CD4-positive, alpha-beta T cell (primary cell): ENCODE data around the gene TIMM9. TPM values are rescaled to one million over a fixed set of nuclear protein-coding genes. Genes with fewer than 3 reads are reported as not detected.
"Not testable (repeated sequence)": the region's sequence is repeated elsewhere in the genome, so short reads cannot be mapped to it uniquely, and the experiment has no call there.

Experiments
- ATAC-seq: fragments of 200-7000 bp; cut with Tn5 transposase; one replicate; pipeline ENCODE4 v1.10.0; 2022; ENCODE audit warnings: mild to moderate bottlenecking; ENCODE audit not compliant: poor library complexity
- CTCF ChIA-PET: fragments of 350-600 bp; sonication (Branson Sonifier 250); formaldehyde crosslinking; loops from one replicate; lab custom pipeline; 2021; ENCODE audit warnings: antibody characterized with exemption, inconsistent platforms; lab: Charles Lee
- POLR2A ChIA-PET: fragments of 350-600 bp; sonication (Branson Sonifier 250); formaldehyde crosslinking; loops from one replicate; lab custom pipeline; 2021; ENCODE audit warnings: antibody characterized with exemption, inconsistent platforms; lab: Charles Lee
- DNase-seq, 14 experiments: peaks; one replicate each; pipeline ENCODE4 v3.0.0-alpha.2; 2013 to 2020; ENCODE audit warnings: mixed read lengths in 2 of 14
- H3K27ac ChIP-seq, 2 donors: one replicate each; pipeline versions ENCODE4 v1.5.1 to v1.7.0; 2013; ENCODE audit warnings: low read length in 2 of 2, low read depth in 1 of 2, mild to moderate bottlenecking in 1 of 2
- H3K27me3 ChIP-seq, 2 experiments: 1 replicate in 1 of 2; 2 replicates in 1 of 2; pipeline versions ENCODE4 v1.6.1 to v1.7.0; 2013; ENCODE audit warnings: low read length in 2 of 2, control low read depth in 1 of 2, mild to moderate bottlenecking in 1 of 2, moderate library complexity in 1 of 2; ENCODE audit not compliant: insufficient read depth in 2 of 2, control insufficient read depth in 1 of 2
- H3K36me3 ChIP-seq: one replicate; pipeline ENCODE4 v1.6.1; 2013; ENCODE audit warnings: low read length, control low read depth; ENCODE audit not compliant: insufficient read depth
- H3K4me1 ChIP-seq: one replicate; pipeline ENCODE4 v1.6.1; 2013; ENCODE audit warnings: low read length, control low read depth; ENCODE audit not compliant: insufficient read depth
- H3K4me3 ChIP-seq: one replicate; pipeline ENCODE4 v1.5.1; 2013; ENCODE audit warnings: mild to moderate bottlenecking, low read length, moderate library complexity
- H3K9me3 ChIP-seq, 2 experiments: 1 replicate in 1 of 2; 2 replicates in 1 of 2; pipeline versions ENCODE4 v1.6.1 to v1.7.0; 2013; ENCODE audit warnings: low read length in 2 of 2, mild to moderate bottlenecking in 2 of 2, control low read depth in 1 of 2, moderate library complexity in 1 of 2; ENCODE audit not compliant: control insufficient read depth in 1 of 2, insufficient read depth in 1 of 2
- H3K27ac Mint-ChIP-seq: one replicate; pipeline ENCODE4 v1.8.0; 2020; ENCODE audit warnings: mixed read lengths
- H3K27me3 Mint-ChIP-seq: one replicate; pipeline ENCODE4 v1.8.0; 2021; ENCODE audit warnings: mixed read lengths
- H3K36me3 Mint-ChIP-seq: one replicate; pipeline ENCODE4 v1.8.0; 2021; ENCODE audit warnings: low read depth, mixed read lengths
- H3K4me1 Mint-ChIP-seq: one replicate; pipeline ENCODE4 v1.8.0; 2021; ENCODE audit warnings: low read depth, mixed read lengths
- H3K4me3 Mint-ChIP-seq: one replicate; pipeline ENCODE4 v1.8.0; 2020; ENCODE audit warnings: mild to moderate bottlenecking, mixed read lengths
- H3K9me3 Mint-ChIP-seq: one replicate; pipeline ENCODE4 v1.8.0; 2020; ENCODE audit warnings: mixed read lengths
- intact Hi-C, 2 experiments: fragments of 100-400 bp; cut with DNase I in 1 of 2; cut with micrococcal nuclease in 1 of 2; formaldehyde crosslinking; loops; one replicate each; pipeline versions ENCODE4 v1.15.1 to v1.9.0; 2023 to 2025; cut with DNase I, micrococcal nuclease
- total RNA-seq, 174 experiments: library from RNA in 2 of 174; stranded (reverse) in 2 of 174; gene quantifications; one replicate each; pipeline ENCODE4 v1.2.3 and lab custom pipeline; 2021 to 2026
- TF ChIP-seq, protein P1 (sequence below): fragments of 200-600 bp; IDR thresholded peaks from one replicate; pipeline ENCODE4 v1.8.0; 2022; ENCODE audit warnings: antibody characterized with exemption, mild to moderate bottlenecking

The TIMM9 gene
- total RNA-seq, 2 experiments from 2014 or later: 33.1 to 34.9 TPM

DNA sequence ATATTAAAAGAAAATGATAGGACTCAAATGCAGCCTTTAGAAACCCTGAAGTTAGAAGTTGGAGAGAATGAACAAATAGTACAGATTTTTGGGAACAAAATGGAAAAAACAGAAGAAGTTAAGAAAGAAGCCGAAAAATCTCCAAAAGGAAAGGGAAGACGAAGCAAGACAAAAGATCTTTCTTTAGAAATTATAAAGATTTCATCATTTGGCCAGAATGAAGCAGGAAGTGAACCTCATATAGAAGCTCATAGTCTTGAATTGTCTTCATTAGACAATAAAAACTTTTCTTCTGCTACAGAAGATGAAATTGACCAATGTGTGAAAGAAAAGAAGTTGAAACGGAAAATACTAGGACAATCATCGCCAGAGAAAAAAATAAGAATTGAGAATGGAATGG, 63.0 kb downstream of the TIMM9 start:
- ChIA-PET CTCF (interaction anchor here (1.6 to 1.7 kb wide), 2 partner anchors 12 to 31 kb away, joined by 4 read pairs; partner anchors contain the start of gene TOMM20L), POLR2A (no interaction called here)
- Histone ChIP-seq H3K36me3 (peaks cover 74% of the 10 kb centered on the region), H3K27ac (no peak overlapping the region), H3K4me1 (no peaks in the 10 kb centered on the region), H3K4me3 (no peak overlapping the region), H3K9me3 (no peaks in the 10 kb centered on the region), H3K27me3 (no peaks in the 10 kb centered on the region)
- TF ChIP-seq, protein P1, sequence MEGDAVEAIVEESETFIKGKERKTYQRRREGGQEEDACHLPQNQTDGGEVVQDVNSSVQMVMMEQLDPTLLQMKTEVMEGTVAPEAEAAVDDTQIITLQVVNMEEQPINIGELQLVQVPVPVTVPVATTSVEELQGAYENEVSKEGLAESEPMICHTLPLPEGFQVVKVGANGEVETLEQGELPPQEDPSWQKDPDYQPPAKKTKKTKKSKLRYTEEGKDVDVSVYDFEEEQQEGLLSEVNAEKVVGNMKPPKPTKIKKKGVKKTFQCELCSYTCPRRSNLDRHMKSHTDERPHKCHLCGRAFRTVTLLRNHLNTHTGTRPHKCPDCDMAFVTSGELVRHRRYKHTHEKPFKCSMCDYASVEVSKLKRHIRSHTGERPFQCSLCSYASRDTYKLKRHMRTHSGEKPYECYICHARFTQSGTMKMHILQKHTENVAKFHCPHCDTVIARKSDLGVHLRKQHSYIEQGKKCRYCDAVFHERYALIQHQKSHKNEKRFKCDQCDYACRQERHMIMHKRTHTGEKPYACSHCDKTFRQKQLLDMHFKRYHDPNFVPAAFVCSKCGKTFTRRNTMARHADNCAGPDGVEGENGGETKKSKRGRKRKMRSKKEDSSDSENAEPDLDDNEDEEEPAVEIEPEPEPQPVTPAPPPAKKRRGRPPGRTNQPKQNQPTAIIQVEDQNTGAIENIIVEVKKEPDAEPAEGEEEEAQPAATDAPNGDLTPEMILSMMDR: no peak
- intact Hi-C loops: no loop called here
- H3K27ac Mint-ChIP-seq: no peak overlapping the region
- peaks cover 4% of the 10 kb centered on the region for H3K4me1 Mint-ChIP-seq
- peaks cover 83% of the 10 kb centered on the region for H3K36me3 Mint-ChIP-seq
- H3K9me3 Mint-ChIP-seq: no peaks in the 10 kb centered on the region
- no peak overlapping the region for H3K4me3 Mint-ChIP-seq
- no peak for DNase-seq
- no peak for ATAC-seq
- no peaks in the 10 kb centered on the region for H3K27me3 Mint-ChIP-seq

DNA sequence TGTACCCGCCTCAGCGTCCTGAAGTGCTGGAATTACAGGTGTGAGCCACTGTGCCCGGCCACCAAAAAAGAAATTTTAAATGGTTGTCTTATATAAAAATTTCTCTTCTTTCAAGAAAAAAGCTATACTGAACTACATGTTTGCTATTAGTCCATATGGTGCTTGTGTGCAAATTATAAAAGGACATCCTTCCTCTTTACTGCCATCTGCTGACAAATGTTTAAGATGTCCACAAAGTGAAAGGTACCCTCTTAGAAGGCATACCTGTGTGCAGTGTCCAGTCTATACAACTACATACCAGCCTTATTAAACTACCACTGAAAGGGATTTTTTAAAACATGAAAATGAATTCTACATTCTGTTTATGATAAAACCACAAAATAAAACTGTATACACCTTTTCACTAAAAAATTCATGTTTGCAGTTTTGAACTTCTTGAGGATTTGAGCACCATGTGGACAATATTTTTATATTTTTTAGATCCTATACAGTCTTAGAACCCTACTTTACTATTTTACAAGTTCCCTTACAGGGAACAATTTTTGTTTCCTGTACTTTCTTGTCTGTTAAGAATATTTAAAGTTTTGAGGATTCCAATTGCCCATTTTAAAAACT, 64.4 kb downstream of the TIMM9 start:
- H3K36me3 ChIP-seq: peaks cover 71% of the 10 kb centered on the region
- no peak overlapping the region for H3K27ac Mint-ChIP-seq
- no peak overlapping the region for H3K27ac ChIP-seq
- peaks cover 4% of the 10 kb centered on the region for H3K4me1 Mint-ChIP-seq
- intact Hi-C loops: loop anchor here in 1 of 2 experiments (1.0 kb wide), 1 partner anchor 255 kb away; no protein-coding TSS in a partner anchor
- TF ChIP-seq, protein P1: peak; percentile 63
- ChIA-PET POLR2A (interaction anchor here (1.0 kb wide), 1 partner anchor 65 kb away, joined by 5 read pairs; the partner anchor contains the start of genes KIAA0586 and TIMM9), CTCF (interaction anchor here (1.6 kb wide), 1 partner anchor 11 kb away, joined by 4 read pairs; no protein-coding TSS in a partner anchor)
- no peaks in the 10 kb centered on the region for H3K4me1 ChIP-seq
- H3K27me3 Mint-ChIP-seq: no peaks in the 10 kb centered on the region
- no peaks in the 10 kb centered on the region for H3K9me3 ChIP-seq
- no peak overlapping the region for H3K4me3 Mint-ChIP-seq
- DNase-seq (peak in 3 of 14 experiments; percentile 53 to 54 (median 54)), ATAC-seq (peak; percentile 63)
- no peaks in the 10 kb centered on the region for H3K27me3 ChIP-seq
- no peaks in the 10 kb centered on the region for H3K9me3 Mint-ChIP-seq
- H3K36me3 Mint-ChIP-seq: peaks cover 79% of the 10 kb centered on the region
- no peak overlapping the region for H3K4me3 ChIP-seq

DNA sequence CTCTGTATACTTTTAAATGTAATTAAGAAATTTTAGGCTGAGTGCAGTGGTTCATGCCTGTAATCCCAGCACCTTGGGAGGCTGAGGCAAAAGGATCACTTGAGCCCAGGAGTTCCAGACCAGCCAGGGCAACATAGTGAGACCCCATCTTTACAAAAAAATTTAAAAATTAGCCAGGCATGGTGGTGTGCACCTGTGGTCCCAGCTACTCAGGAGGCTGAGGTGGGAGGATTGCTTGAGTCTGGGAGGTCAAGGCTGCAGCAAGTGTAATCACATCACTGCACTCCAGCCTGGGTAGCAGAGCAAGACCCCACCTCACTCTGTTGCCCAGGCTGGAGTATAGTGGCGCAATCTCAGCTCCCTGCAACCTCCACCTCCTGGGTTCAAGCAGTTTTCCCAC, 65.1 kb downstream of the TIMM9 start:
- POLR2A ChIA-PET: interaction anchor here (1.0 kb wide), 1 partner anchor 65 kb away, joined by 5 read pairs; the partner anchor contains the start of genes KIAA0586 and TIMM9
- intact Hi-C loops: loop anchor here in 1 of 2 experiments (1.0 kb wide), 1 partner anchor 254 kb away; no protein-coding TSS in a partner anchor
- H3K4me3 ChIP-seq: not testable (repeated sequence)

More for the DNA sequence above, 65.1 kb downstream of the TIMM9 start:
- peaks cover 65% of the 10 kb centered on the region for H3K36me3 ChIP-seq
- H3K27me3 ChIP-seq, H3K27ac Mint-ChIP-seq, DNase-seq, H3K27ac ChIP-seq, H3K4me3 Mint-ChIP-seq, ATAC-seq, H3K9me3 ChIP-seq, H3K27me3 Mint-ChIP-seq, H3K4me1 ChIP-seq, H3K9me3 Mint-ChIP-seq, H3K4me1 Mint-ChIP-seq: not testable (repeated sequence)
- H3K36me3 Mint-ChIP-seq: peaks cover 79% of the 10 kb centered on the region
- CTCF ChIA-PET: interaction anchor here (1.2 to 1.6 kb wide), 2 partner anchors 10 to 33 kb away, joined by 3 to 4 read pairs; partner anchors contain the start of gene TOMM20L

Other genes with a start within 250 kb of the TIMM9 start
- 10 to 100 TPM; 38.8 to 43.6 TPM for gene ACTR10, start 227.4 kb downstream of the TIMM9 start, total RNA-seq
- 100 to 1,000 TPM; 104 to 108 TPM for gene PSMA3, start 182.7 kb downstream of the TIMM9 start, total RNA-seq
- 10 to 100 TPM; 89.6 to 94.7 TPM for gene ARID4A, start 129.0 kb downstream of the TIMM9 start, total RNA-seq
- gene TOMM20L, start 31.6 kb downstream of the TIMM9 start, total RNA-seq: under 1 TPM in 1 of 2 experiments, not detected in 1; 0.56 TPM
- gene KIAA0586, start 188 bp upstream of the TIMM9 start, total RNA-seq: 10 to 100 TPM; 16.5 to 18.2 TPM
- gene DACT1, start 210.4 kb upstream of the TIMM9 start, total RNA-seq: 1 to 10 TPM; 1.3 TPM